ENCODE data around the gene PJVK.

PJVK gene

DNA sequence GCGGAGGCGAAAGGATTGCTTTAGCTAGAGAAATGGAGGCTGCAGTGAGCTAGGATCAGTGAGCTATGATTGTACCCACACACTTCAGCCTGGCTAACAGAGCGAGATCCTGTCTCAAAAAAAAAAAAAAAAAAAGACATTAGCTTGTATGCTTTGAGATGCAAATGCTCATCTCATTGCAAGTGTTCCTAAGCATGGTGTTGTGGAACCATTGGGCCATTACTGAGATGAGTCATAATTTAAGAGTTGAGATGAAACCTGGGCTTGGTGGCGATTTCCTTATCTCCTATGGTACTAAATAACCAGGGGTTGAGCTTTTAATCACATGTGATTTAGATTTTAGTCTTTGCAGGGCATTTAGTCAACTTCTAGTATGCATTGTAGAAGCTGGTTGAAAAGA, 31.3 kb downstream of the PJVK start:
- FAIRE-seq, result no peak

DNA sequence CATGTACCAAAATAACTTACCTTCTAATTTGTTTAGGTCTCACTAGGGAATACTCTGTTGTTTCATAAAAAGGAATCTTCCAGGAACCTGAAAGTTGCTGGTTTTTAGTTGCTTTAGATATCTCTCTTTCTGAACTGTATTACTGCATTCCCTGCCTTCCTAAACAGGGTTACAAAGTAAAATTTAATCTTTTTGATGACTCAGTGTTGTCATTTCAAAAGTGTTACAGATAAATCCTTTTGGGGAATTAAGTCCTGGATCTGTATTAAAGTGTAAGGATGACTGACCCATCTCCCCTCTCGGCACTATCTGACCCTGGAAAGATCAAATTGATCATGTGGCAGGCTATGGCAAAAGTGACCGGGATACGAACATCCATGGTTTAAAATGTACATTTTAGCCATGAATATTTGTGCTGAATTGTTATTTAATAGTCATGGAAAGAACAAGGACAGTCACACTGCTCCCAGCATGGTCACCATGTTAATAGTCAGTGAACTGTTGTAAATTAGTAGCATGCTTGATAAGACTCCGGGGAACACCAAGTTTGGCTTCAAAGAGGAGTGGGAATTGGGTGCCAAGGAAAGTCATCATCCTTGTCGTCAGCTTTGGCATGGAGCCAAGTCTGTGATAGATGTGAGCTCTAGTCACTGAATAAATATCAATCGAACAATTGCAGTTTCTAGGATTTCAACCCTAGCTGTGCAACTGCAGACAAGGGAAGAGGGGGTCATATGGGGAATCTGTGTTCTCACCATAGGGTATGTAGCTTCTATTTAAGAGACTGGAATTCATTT, 33.3 kb downstream of the PJVK start:
- FAIRE-seq, result no peak

DNA sequence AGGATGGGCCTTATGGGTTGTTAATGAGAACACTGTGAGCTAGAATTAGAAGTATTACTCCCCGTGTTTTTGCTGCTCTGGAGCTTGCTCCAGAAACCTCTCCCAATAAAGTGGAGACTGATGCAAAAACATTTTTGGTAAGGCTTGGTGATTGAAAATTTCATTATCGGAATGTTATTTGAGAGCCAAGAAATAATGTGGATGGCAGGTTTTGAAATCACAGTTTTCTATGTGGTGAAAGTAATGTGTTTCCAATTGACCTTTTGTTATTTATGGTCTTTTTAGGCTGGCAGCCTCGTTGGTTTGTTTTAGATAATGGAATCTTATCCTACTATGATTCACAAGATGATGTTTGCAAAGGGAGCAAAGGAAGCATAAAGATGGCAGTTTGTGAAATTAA, 34.2 kb downstream of the PJVK start:
- FAIRE-seq, result no peak

DNA sequence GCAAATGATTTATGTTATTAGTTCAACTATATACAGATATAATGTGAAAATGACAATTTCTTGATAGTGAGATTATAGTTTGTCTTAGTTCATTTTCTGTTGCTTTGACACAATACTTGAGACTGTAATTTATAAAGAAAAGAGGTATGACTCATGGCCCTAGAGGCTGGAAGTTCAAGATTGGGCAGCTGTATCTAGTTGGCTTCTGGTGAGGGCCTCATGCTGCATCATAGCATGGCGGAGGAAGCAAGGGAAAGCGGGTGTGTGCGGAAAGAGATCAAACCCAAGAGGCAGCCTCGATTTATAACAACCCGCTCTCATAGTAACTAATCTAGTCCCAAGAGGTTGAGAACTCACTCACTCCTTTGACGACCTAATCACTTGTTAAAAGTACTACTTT, 40.4 kb downstream of the PJVK start:
- no peak for FAIRE-seq

DNA sequence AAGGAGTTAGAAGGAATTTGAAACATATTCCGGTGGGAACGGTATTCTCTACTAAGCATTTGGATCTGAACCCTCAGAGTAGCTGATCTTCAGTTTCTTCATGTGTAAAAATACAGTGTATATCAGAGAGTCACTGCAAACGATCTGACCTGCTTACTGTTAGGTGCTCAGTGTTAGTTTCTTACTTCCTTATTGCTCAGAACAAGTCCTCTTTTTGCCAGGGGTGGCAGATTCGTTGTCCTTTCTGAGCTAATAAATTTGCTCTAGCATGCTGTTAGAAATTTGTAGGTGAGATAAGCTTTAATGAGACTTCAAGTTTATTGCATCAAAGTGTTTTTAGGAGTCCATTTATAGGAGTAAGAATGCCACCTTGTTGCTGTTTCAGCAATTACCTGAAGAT, 44.9 kb downstream of the PJVK start:
- FAIRE-seq, result no peak

DNA sequence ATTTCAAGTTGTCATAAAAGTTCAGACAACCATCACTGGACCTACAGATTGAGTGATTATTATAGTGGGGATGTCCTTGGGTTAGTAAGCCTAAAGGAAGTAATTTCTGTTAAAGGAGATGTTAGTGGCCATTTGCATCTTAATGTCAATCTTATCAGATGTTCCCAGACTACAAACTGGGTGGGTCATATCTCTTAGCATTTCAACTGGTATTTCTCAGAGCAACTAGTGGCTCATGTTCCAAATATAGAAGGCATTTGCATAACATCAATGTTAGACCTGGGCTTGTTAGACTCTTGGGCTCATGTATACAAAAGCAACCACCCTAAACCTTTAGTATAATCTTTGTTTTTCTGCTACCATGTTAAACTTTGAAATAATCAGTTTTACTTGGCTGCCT, 47.0 kb downstream of the PJVK start:
- FAIRE-seq, result no peak

DNA sequence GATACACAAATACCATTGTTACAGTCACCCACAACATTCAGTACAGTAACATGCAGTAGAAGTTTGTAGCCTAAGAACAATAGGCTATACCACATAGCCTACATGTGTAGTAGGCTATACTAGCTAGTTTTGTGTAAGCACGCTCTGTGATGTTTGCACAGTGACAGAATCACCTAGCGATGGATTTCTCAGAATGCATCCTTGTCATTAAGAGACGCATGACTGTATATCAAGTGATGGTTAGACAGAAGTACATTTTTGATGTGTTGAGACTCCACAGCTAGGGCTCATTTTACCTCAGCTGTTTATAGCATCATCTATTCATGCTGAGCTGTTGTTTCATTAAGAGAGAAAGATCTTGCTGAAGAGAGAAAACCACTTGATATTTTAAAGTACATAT, 48.5 kb downstream of the PJVK start:
- FAIRE-seq, result no peak

DNA sequence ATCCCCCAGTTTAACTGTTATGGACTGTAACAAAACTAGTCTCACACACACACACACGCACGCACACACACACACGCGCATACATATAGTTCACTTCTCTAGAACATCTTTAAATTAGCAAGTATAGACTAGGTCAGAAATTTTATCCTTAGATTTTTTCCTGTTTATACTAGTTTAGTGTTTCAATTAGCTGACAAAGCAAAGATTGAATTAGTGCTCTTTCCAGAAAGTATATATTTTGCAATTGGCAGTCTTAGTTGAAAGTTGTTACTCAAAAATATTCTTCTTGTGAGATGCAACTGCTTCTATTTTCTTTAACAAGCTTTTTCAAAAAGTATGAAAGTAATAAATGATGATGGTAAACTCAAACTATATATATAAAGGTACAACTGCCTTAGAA, 51.6 kb downstream of the PJVK start:
- no peak for FAIRE-seq

DNA sequence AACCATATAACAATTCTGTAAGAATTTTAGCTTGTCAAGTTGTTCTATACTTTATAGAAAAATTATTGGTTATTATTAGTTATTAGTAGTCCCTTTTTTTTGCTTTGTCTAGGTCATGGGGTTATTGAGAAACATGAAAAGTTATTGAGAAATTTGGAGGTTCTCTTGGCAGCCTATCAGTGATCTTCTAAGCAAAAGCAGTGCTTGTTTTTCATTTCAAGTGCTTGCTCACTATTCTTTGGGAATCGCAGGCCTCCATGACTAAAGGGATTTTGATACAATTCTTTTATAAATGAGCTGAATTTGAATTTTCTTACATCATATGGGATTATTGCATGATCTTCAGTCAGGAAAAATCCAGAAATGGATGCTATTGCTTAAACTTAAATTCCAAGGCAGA, 54.9 kb downstream of the PJVK start:
- no peak for FAIRE-seq

DNA sequence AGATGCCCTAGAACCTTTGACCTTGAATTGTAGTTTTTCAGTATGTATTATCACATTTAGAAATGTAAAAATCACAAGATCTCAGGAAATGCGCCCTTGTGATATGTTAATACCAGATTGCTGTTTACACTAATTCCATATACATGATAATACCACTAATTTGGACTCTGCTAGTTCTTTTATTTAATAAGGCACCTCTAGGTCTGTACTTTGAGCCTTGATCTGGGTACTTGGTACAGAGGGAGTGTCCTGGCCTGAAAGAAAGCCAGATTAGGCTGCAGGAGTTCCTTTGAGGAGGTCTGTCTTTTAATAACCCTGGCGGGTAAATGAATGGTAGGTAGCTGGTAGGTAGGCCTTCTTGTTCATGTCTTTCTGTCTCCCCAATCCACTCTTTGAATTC, 55.3 kb downstream of the PJVK start:
- no peak for FAIRE-seq

DNA sequence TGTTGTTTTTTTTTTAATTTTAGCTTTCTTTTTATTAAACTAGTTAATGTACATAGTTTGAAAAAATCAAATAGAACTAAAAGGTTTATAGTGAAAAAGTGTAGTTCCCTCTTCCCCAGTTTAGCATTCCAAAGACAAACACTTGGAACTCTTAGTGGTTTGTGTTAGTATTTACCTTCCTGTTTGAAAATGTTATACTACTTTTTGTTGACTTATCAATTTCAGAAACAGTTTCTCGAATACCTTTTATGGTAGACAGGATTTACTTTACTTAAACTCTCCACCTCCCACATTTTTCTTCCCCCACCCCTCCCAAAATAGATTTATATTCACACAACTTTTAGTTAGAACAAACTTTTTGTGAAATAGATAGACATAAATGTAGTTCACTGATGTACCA, 55.8 kb downstream of the PJVK start:
- FAIRE-seq, result no peak

DNA sequence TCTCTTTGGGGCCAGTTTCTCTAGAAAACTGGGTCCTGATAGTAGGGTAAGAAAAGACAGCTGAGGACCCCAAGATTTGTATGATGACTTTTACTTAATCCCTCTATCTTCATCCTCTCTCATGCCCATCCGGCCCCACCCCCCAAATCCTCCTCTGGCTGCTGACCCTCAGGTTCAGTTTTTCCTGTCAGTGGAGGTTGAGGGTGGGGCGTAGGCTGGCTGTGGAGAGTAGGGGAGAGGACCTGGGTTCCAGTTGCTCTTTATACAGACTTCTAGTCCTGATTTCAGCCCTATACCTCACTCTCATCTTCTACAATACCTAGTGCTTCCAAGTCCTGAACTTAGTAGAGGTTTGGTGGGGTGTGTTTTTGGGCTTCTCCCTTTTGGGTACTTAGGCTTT, 57.5 kb downstream of the PJVK start:
- FAIRE-seq, result no peak

DNA sequence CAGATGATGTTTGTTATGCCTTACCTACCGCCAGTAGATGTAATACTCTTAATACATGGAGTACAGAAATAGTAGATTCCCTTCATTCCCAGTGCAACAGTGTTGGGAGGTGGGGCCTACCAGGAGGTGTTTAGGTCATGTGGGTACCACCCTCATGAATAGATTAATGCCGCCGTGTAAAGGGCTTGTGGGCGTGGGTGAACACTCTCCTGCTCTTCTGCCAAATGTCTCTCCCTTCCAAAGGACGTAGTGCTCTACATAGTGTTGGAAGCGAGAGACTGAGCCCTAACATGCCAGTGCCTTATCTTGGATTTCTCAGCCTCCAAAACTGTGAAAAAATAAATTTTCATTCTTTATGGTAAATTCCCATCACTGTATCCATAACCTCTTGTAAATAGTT, 59.2 kb downstream of the PJVK start:
- no peak for FAIRE-seq
